Vagina (tissue), 2 donors: ENCODE results near the gene LRRC34.

ENCODE experiments used
- POLR2A ChIP-seq, 2 donors: fragments of 450-650 bp; IDR thresholded peaks; one replicate each; pipeline ENCODE4 v1.6.1; 2017; ENCODE audit warnings: antibody characterized with exemption in 2 of 2, mild to moderate bottlenecking in 2 of 2, moderate library complexity in 2 of 2
- POLR2AphosphoS5 ChIP-seq, 2 donors: sonication (generic); formaldehyde crosslinking; IDR thresholded peaks; one replicate each; pipeline ENCODE4 v1.9.0; 2017; ENCODE audit warnings: antibody characterized with exemption in 2 of 2, mild to moderate bottlenecking in 2 of 2, low read depth in 1 of 2; ENCODE audit not compliant: insufficient read depth in 1 of 2
- TF ChIP-seq, protein P1 (sequence below), 3 experiments: fragments of 450-650 bp in 2 of 3; fragments of 200-600 bp in 1 of 3; sonication (generic) in 1 of 3; IDR thresholded peaks; one replicate each; pipeline ENCODE4 v1.5.1; 2017 to 2019; ENCODE audit warnings: antibody characterized with exemption in 3 of 3, mild to moderate bottlenecking in 2 of 3, moderate library complexity in 2 of 3

DNA sequence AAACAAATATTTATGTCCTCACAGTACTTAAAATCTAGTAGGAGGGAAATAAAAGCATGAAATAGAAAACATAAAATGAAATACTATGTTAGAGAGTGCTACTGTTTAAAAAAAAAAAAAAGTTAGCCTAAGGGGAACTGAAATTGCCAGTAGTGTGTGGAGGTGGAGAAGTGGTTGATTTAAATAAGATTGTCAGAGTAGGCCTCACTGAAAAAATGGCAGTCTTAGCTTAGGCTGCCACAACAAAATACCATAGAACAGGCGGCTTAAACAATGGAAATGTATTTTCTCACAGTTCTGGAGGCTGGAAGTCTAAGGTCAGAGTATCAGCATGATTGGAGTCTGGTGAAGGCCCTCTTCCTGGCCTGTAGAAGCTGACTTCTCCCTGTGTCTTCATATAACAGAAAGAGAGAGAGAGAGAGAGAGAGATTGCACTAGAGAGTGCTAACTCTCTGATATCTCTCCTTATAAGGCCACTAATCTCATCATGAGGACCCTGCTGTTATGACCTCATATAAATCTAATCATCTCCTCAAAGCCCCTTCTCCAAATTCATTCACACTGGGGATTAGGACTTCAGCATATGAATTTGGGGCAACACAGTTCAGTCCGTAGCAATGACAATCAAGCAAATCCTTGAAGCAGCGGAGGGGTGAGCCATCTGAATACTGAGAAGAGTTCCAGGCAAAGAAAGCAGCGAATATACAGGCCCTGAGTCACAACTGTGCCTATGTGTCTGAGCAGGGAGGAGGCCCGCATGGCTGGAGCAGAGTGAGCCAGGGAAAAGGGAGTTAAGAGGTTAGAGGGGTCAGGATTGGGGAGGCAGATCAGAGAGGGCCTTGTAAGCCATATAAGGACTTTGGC, 23.6 kb upstream of the LRRC34 start:
- no peak for TF ChIP-seq POLR2A (IDR thresholded peaks at IDR 0.05)
- TF ChIP-seq, protein P1, sequence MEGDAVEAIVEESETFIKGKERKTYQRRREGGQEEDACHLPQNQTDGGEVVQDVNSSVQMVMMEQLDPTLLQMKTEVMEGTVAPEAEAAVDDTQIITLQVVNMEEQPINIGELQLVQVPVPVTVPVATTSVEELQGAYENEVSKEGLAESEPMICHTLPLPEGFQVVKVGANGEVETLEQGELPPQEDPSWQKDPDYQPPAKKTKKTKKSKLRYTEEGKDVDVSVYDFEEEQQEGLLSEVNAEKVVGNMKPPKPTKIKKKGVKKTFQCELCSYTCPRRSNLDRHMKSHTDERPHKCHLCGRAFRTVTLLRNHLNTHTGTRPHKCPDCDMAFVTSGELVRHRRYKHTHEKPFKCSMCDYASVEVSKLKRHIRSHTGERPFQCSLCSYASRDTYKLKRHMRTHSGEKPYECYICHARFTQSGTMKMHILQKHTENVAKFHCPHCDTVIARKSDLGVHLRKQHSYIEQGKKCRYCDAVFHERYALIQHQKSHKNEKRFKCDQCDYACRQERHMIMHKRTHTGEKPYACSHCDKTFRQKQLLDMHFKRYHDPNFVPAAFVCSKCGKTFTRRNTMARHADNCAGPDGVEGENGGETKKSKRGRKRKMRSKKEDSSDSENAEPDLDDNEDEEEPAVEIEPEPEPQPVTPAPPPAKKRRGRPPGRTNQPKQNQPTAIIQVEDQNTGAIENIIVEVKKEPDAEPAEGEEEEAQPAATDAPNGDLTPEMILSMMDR (IDR thresholded peaks at IDR 0.05), result no peak
- TF ChIP-seq POLR2AphosphoS5 (IDR thresholded peaks at IDR 0.05; ENCODE audit: insufficient read depth in 1 of 2, low read depth in 1 of 2), result no peak
